Activated T-cell treated with anti-CD3 and anti-CD28 coated beads, Interleukin-2, amount 50 U/mL, for 24 hours (primary cell): Measurements from ENCODE around the gene LGALS4.
A peak's percentile ranks its signal among the peaks of the same experiment; 100 is the strongest.
"Not testable (repeated sequence)": the region's sequence is repeated elsewhere in the genome, so short reads cannot be mapped to it uniquely, and the experiment has no call there.

ENCODE experiments used
- DNase-seq: peaks from one replicate; pipeline ENCODE4 v3.0.0-alpha.2; 2020
- H3K27ac Mint-ChIP-seq: 2 replicates; pipeline ENCODE4 v1.8.0; 2020; ENCODE audit warnings: mild to moderate bottlenecking, mixed read lengths
- H3K27me3 Mint-ChIP-seq: 2 replicates; pipeline ENCODE4 v1.8.0; 2020; ENCODE audit warnings: mixed read lengths
- H3K36me3 Mint-ChIP-seq: 2 replicates; pipeline ENCODE4 v1.8.0; 2020; ENCODE audit warnings: low read depth, mixed read lengths
- H3K4me1 Mint-ChIP-seq: 2 replicates; pipeline ENCODE4 v1.8.0; 2020; ENCODE audit warnings: low read depth, mixed read lengths
- H3K4me3 Mint-ChIP-seq: 2 replicates; pipeline ENCODE4 v1.8.0; 2020; ENCODE audit warnings: mild to moderate bottlenecking, moderate library complexity, mixed read lengths
- H3K9me3 Mint-ChIP-seq: 2 replicates; pipeline ENCODE4 v1.8.0; 2020; ENCODE audit warnings: mixed read lengths

The LGALS4 gene

GRCh38 chr19:38837656-38838121 is 24.9 kb upstream of the LGALS4 start:
- H3K4me1 Mint-ChIP-seq: peaks cover 58% of the 10 kb centered on the region
- DNase-seq: no peak
- H3K27ac Mint-ChIP-seq: peak overlapping the region; percentile 94
- peaks cover 81% of the 10 kb centered on the region for H3K36me3 Mint-ChIP-seq
- H3K27me3 Mint-ChIP-seq: no peaks in the 10 kb centered on the region
- no peaks in the 10 kb centered on the region for H3K9me3 Mint-ChIP-seq
- H3K4me3 Mint-ChIP-seq: no peak overlapping the region

DNA sequence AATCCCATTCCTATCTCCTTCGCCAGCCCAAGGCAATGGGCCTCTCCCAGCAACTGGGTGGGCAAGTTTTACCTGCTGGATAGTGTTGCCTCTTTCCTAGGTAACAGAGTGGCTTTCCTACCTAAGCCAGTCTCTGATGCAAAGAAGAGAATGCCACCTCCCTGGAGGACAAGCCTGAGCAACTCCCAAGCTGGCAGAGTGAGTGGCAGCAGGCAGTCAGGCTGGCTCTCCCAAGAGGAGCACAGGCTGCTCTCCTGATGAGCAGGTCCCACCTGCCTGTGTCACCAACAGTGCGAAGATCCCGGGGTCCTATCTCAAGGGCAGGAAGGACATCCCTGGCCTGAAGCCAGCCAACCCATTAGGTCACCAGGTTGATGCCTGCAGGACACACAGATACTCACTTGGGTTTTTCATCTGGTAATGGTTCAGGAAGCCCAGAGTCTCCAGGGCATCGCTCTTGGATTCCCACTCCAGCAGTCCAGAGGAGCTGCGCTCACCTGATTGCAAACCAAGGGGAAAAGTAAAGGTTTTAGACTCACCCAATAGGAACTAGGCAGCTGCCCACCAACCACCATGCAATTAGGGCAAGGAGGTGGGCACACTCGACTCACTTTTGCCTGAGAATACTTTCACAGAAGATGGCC is 24.4 kb upstream of the LGALS4 start:
- H3K36me3 Mint-ChIP-seq: peaks cover 75% of the 10 kb centered on the region
- peaks cover 56% of the 10 kb centered on the region for H3K4me1 Mint-ChIP-seq
- H3K4me3 Mint-ChIP-seq: no peak overlapping the region
- no peak for DNase-seq
- no peaks in the 10 kb centered on the region for H3K27me3 Mint-ChIP-seq
- H3K9me3 Mint-ChIP-seq: no peaks in the 10 kb centered on the region
- peak overlapping the region; percentile 94 for H3K27ac Mint-ChIP-seq

DNA sequence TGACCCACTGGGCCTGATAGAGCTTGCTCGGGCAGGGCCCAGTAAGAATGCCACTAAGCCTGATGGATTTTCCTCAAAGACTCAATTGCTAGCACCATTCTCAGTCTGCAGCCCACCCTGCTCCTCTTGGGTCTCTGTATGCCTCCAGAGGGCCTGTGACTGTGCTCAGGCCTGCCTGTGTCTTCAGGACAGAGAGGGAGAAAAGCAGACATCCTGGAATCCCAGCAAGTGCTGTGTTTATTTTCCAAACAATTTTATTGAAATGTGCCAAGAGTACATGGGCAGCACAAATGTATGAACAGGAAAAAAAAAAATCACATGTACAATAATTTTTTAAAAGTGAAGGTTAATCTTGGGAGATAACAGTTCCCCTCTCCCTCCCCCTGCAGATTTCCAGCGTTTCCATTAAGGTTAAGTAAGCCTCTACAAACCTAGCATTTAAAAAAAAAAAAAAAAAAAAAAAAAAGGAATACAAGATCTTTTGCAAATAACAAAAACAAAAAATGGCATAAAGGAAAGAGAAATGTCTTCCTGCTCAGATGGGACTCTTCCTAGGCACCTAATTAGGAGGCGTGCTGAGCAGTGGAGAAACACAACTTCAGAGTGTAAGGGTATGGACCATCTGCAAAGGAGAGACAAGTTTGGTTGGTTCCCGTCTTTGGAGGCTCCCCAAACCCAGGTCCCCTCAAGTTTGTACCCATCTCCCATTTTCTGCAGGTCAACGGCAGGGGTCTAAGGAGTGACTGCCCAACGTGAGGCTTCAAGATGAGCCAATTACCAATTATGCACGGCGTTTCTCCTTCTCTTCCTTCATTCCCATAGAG is 23.6 kb upstream of the LGALS4 start:
- Mint-ChIP-seq H3K9me3 (no peaks in the 10 kb centered on the region), H3K36me3 (peaks cover 73% of the 10 kb centered on the region), H3K27me3 (no peaks in the 10 kb centered on the region), H3K4me1 (peaks cover 52% of the 10 kb centered on the region), H3K27ac (peak overlapping the region; percentile 94), H3K4me3 (no peak overlapping the region)
- DNase-seq: no peak

GRCh38 chr19:38834590-38834989 is 21.8 kb upstream of the LGALS4 start:
- no peak overlapping the region for H3K4me3 Mint-ChIP-seq
- peak overlapping the region; percentile 60 for H3K27ac Mint-ChIP-seq
- no peaks in the 10 kb centered on the region for H3K27me3 Mint-ChIP-seq
- peaks cover 71% of the 10 kb centered on the region for H3K36me3 Mint-ChIP-seq
- no peaks in the 10 kb centered on the region for H3K9me3 Mint-ChIP-seq
- no peak for DNase-seq
- peaks cover 50% of the 10 kb centered on the region for H3K4me1 Mint-ChIP-seq

- H3K27me3 Mint-ChIP-seq: no peaks in the 10 kb centered on the region
Observed at GRCh38 chr19:38834104-38834490, 21.4 kb upstream of the LGALS4 start.

DNA sequence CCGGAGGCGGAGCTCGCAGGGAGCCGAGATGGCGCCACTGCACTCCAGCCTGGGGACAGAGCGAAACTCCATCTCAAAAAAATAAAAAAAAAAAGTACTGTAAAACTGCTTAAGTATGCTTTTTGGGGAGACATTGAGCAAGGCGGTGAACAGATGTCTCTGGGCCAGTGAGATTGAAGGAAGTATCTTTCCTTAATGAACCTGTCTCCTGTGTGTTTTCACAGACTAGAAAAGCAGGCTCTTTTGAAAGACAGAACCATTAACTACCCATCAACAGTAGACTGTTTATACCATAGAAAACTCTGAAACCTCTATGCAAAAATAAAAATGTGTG is 20.3 kb upstream of the LGALS4 start:
- Mint-ChIP-seq H3K9me3 (no peaks in the 10 kb centered on the region), H3K4me1 (peaks cover 37% of the 10 kb centered on the region), H3K27me3 (no peaks in the 10 kb centered on the region), H3K4me3 (no peak overlapping the region), H3K36me3 (peaks cover 63% of the 10 kb centered on the region), H3K27ac (peak overlapping the region; percentile 63)
- DNase-seq: no peak

More at GRCh38 chr19:38834104-38834490, 21.4 kb upstream of the LGALS4 start:
- Mint-ChIP-seq H3K27ac (peak overlapping the region; percentile 61), H3K9me3 (no peaks in the 10 kb centered on the region), H3K36me3 (peaks cover 69% of the 10 kb centered on the region), H3K4me3 (no peak overlapping the region), H3K4me1 (peaks cover 45% of the 10 kb centered on the region)
- DNase-seq: no peak

DNA sequence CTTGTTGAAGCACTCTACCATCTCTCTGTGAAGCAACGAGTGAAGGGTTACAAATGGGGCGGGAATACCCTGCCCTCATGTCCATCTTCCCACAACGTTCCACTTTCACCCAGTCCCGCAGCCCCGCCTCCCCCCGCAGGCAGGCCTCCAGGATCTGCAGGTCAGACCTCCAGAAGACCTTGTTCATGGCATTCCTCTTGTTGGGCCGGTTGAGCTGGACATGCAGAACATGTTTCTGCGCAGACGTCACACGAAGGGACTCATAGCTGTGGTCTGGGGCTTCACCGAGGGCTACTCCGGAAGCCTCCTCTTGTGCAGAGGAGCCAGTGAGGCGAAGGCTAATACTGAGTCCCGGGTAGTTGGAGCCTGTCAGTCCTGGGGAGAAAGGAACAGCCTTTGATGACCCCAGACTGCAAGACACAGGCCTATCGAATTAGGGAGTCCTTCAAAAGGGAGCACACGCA is 18.4 kb upstream of the LGALS4 start:
- H3K4me3 Mint-ChIP-seq: peak overlapping the region; percentile 83
- H3K36me3 Mint-ChIP-seq: peaks cover 59% of the 10 kb centered on the region
- peak overlapping the region; percentile 95 for H3K27ac Mint-ChIP-seq
- H3K27me3 Mint-ChIP-seq: no peaks in the 10 kb centered on the region
- peaks cover 38% of the 10 kb centered on the region for H3K4me1 Mint-ChIP-seq
- no peaks in the 10 kb centered on the region for H3K9me3 Mint-ChIP-seq
- DNase-seq: no peak

DNA sequence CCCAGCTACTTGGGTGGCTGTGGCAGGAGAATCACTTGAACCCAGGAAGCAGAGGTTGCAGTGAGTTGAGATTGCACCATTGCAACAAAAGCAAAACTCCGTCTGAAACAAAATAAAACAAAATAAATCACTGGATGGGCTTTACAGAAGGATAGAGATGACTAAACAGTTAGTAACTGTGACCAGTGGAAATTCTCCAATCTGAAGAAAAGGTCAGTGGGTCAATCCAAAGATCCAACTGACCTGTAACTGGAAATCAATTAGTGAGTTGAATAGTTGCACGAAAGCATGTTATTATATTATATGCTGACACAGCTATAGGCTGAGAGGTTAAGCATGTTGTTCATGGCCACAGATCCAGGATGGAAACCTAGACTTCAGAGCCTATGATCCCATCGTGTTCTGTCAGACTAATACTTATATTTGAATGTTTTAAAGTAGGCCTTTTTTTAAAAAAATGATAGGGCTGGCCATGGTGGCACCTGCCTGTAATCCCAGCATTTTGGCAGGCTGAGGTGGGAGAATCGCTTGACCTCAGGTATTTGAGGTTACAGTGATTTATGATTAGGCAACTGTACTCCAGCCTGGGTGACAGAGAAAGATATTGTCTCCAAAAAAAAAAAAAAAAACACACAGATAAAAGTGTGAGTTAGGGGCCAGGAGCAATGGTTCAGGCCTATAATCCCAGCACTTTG is 17.4 kb upstream of the LGALS4 start:
- peaks cover 40% of the 10 kb centered on the region for H3K4me1 Mint-ChIP-seq
- peak overlapping the region; percentile 95 for H3K27ac Mint-ChIP-seq
- no peaks in the 10 kb centered on the region for H3K27me3 Mint-ChIP-seq
- peak overlapping the region; percentile 83 for H3K4me3 Mint-ChIP-seq
- DNase-seq: no peak
- H3K9me3 Mint-ChIP-seq: no peaks in the 10 kb centered on the region
- H3K36me3 Mint-ChIP-seq: peaks cover 56% of the 10 kb centered on the region

DNA sequence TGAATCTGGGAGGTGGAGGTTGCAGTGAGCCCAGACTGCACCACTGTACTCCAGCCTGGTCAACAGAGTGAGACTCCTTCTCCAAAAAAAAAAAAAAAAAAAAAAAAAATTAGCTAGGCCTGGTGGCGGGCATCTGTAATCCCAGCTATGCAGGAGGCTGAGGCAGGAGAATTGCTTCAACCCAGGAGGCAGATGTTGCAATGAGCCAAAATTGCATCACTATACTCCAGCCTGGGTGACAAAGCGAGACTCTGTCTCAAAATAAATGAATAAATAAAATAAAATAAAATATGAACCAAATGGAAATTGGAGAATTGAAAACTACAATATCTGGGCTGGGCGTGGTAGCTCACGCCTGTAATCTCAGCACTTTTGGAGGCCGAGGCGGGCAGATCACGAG is 16.5 kb upstream of the LGALS4 start:
- H3K4me3 Mint-ChIP-seq, H3K9me3 Mint-ChIP-seq, DNase-seq, H3K27ac Mint-ChIP-seq, H3K27me3 Mint-ChIP-seq: not testable (repeated sequence)
- Mint-ChIP-seq H3K4me1 (peaks cover 45% of the 10 kb centered on the region), H3K36me3 (peaks cover 60% of the 10 kb centered on the region)

- no peak for DNase-seq
- Mint-ChIP-seq H3K9me3 (no peaks in the 10 kb centered on the region), H3K4me3 (no peak overlapping the region), H3K4me1 (peaks cover 41% of the 10 kb centered on the region), H3K36me3 (peaks cover 81% of the 10 kb centered on the region), H3K27me3 (no peaks in the 10 kb centered on the region), H3K27ac (peak overlapping the region; percentile 16)
Observed at GRCh38 chr19:38826856-38827551, 14.3 kb upstream of the LGALS4 start.

DNA sequence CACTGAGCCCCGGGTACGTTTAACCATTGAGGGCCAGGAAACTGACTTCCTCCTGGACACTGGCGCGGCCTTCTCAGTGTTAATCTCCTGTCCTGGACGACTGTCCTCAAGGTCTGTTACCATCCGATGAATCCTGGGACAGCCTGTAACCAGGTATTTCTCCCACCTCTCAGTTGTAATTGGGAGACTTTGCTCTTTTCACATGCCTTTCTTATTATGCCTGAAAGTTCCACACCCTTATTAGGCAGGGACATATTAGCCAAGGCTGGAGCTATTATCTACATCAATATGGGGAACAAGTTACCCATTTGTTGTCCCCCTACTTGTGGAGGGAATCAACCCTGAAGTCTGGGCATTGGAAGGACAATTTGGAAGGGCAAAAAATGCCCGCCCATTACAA is 13.2 kb upstream of the LGALS4 start:
- H3K9me3 Mint-ChIP-seq: not testable (repeated sequence)

DNA sequence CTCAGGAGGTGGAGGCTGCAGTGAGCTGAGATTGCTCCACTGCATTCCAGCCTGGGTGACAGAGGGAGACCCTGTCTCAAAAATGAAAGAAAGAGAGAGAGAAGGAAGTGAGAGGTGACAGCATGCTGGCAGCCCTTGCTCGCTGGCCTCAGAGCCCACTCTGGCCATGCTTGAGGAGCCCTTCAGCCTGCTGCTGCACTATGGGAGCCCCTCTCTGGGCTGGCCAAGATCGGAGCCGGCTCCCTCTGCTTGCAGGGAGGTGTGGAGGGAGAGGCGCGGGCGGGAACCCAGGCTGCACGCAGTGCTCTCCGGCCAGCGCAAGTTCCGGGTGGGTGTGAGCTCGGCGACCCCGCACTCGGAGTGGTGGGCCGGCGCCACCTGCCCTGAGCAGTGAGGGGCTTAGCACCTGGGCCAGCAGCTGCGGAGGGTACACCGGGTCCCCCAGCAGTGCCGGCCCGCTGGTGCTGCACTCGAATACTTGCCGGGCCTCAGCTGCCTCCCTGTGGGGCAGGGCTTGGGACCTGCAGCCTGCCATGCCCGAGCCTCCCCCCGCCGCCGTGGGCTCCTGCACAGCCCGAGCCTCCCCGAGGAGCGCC is 8.6 kb upstream of the LGALS4 start:
- H3K27ac Mint-ChIP-seq: peak overlapping the region; percentile 22
- peaks cover 10% of the 10 kb centered on the region for H3K4me1 Mint-ChIP-seq

More for the DNA sequence above, 13.2 kb upstream of the LGALS4 start:
- not testable (repeated sequence) for H3K27me3 Mint-ChIP-seq, H3K27ac Mint-ChIP-seq, H3K4me3 Mint-ChIP-seq, DNase-seq
- peaks cover 33% of the 10 kb centered on the region for H3K4me1 Mint-ChIP-seq
- H3K36me3 Mint-ChIP-seq: peaks cover 78% of the 10 kb centered on the region

DNA sequence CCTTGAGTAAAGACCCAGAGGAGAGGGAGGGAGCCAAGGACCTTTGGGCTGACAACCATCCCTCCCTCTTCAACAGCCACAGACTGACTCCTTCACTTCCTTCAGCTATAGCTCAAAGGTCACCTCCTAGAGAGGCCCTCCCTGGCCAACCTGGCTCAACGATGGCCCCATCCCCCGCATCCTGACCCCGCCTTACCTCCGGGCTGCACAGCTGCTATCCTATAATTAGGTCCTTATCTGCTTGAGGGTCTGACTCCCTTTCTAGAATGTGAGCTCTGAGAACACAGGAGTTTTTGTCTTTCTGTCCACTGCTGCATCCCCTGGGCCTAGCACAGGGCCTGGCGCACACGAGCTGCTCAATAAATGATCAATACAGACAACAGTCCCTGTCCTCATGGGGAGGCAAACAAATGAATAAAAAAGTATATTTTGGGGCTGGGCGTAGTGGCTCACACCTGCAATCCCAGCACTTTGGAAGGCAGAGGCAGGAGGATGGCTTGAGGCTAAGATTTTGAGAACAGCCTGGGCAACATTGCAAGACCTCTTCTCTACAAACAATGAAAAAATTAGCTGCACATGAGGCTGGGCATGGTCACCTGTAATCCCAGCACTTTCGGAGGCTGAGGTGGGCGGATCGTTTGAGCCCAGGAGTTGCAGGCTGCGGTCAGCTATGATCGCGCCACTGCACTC is 6.6 kb upstream of the LGALS4 start:
- Mint-ChIP-seq H3K9me3 (no peaks in the 10 kb centered on the region), H3K36me3 (peaks cover 70% of the 10 kb centered on the region), H3K27me3 (no peaks in the 10 kb centered on the region), H3K4me1 (peaks cover 3% of the 10 kb centered on the region), H3K27ac (peak overlapping the region; percentile 22), H3K4me3 (no peak overlapping the region)
- DNase-seq: no peak

More for the DNA sequence above, 8.6 kb upstream of the LGALS4 start:
- not testable (repeated sequence) for H3K27me3 Mint-ChIP-seq, H3K4me3 Mint-ChIP-seq, H3K9me3 Mint-ChIP-seq, DNase-seq
- peaks cover 71% of the 10 kb centered on the region for H3K36me3 Mint-ChIP-seq
